H9 (cell line): ENCODE measurements around the gene TOP1. TPM values are rescaled to one million over a fixed set of nuclear protein-coding genes. Genes with fewer than 3 reads are reported as not detected.

Source experiments
- DNase-seq: peaks from one replicate; pipeline ENCODE4 v3.0.0-alpha.2; 2017
- H2AFZ ChIP-seq: one replicate; pipeline ENCODE4 v1.6.1; 2013; ENCODE audit warnings: mild to moderate bottlenecking, low read length, control low read depth, moderate library complexity
- H2AK5ac ChIP-seq: 2 replicates; pipeline ENCODE4 v1.6.1; 2013; ENCODE audit warnings: low read length, control low read depth, mixed read lengths; ENCODE audit not compliant: insufficient read length
- H2BK120ac ChIP-seq: one replicate; pipeline ENCODE4 v1.6.1; 2013; ENCODE audit warnings: low read depth, mild to moderate bottlenecking, low read length, control low read depth, inconsistent platforms; ENCODE audit not compliant: poor library complexity, severe bottlenecking
- H2BK12ac ChIP-seq: 2 replicates; pipeline ENCODE4 v1.6.1; 2013; ENCODE audit warnings: low read length, control low read depth, mixed read lengths, low read depth; ENCODE audit not compliant: insufficient read length
- H2BK15ac ChIP-seq: 2 replicates; pipeline ENCODE4 v1.6.1; 2013; ENCODE audit warnings: low read depth, low read length, control low read depth
- H2BK20ac ChIP-seq: one replicate; pipeline ENCODE4 v1.6.1; 2013; ENCODE audit warnings: low read depth, mild to moderate bottlenecking, low read length, control low read depth, inconsistent platforms; ENCODE audit not compliant: poor library complexity, severe bottlenecking
- H2BK5ac ChIP-seq: 2 replicates; pipeline ENCODE4 v1.6.1; 2013; ENCODE audit warnings: low read length, control low read depth, mixed read lengths; ENCODE audit not compliant: insufficient read length
- H3K14ac ChIP-seq: 2 replicates; pipeline ENCODE4 v1.6.1; 2013; ENCODE audit warnings: low read length, control low read depth; ENCODE audit not compliant: insufficient read depth
- H3K18ac ChIP-seq: 2 replicates; pipeline ENCODE4 v1.6.1; 2013; ENCODE audit warnings: low read depth, mild to moderate bottlenecking, mixed read lengths, low read length, control low read depth; ENCODE audit not compliant: insufficient read length
- H3K23ac ChIP-seq: 2 replicates; pipeline ENCODE4 v1.6.1; 2013; ENCODE audit warnings: low read length, control low read depth, mixed read lengths, low read depth; ENCODE audit not compliant: insufficient read length
- H3K23me2 ChIP-seq: 2 replicates; pipeline ENCODE4 v1.6.1; 2013; ENCODE audit warnings: low read depth, mild to moderate bottlenecking, mixed read lengths, low read length, control low read depth; ENCODE audit not compliant: insufficient read length, poor library complexity, severe bottlenecking
- H3K27ac ChIP-seq: 2 replicates; pipeline ENCODE4 v1.5.1; 2013; ENCODE audit warnings: low read length, control low read depth, mixed read lengths, low read depth; ENCODE audit not compliant: insufficient read length
- H3K27me3 ChIP-seq: 2 replicates; pipeline ENCODE4 v1.6.1; 2013; ENCODE audit warnings: low read length, control low read depth, inconsistent platforms; ENCODE audit not compliant: insufficient read depth
- H3K4ac ChIP-seq: 2 replicates; pipeline ENCODE4 v1.6.1; 2013; ENCODE audit warnings: low read depth, mild to moderate bottlenecking, control low read depth, inconsistent platforms, low read length, moderate library complexity
- H3K4me1 ChIP-seq: 2 replicates; pipeline ENCODE4 v1.6.1; 2013; ENCODE audit warnings: low read length, control low read depth, inconsistent platforms; ENCODE audit not compliant: insufficient read depth
- H3K4me2 ChIP-seq: 2 replicates; pipeline ENCODE4 v1.6.1; 2013; ENCODE audit warnings: low read length, control low read depth, mixed read lengths; ENCODE audit not compliant: insufficient read length, insufficient read depth
- H3K56ac ChIP-seq: 2 replicates; pipeline ENCODE4 v1.6.1; 2013; ENCODE audit warnings: low read depth, mild to moderate bottlenecking, mixed read lengths, low read length, control low read depth; ENCODE audit not compliant: insufficient read length
- H3K79me1 ChIP-seq: 2 replicates; pipeline ENCODE4 v1.6.1; 2013; ENCODE audit warnings: low read depth, mild to moderate bottlenecking, moderate library complexity, low read length, control low read depth, inconsistent platforms; ENCODE audit not compliant: insufficient read depth, poor library complexity, severe bottlenecking
- H3K79me2 ChIP-seq: 2 replicates; pipeline ENCODE4 v1.6.1; 2013; ENCODE audit warnings: low read length, control low read depth, inconsistent platforms; ENCODE audit not compliant: insufficient read depth
- H3K9ac ChIP-seq: 2 replicates; pipeline ENCODE4 v1.6.1; 2013; ENCODE audit warnings: low read length, control low read depth, mixed read lengths; ENCODE audit not compliant: insufficient read length; ENCODE audit errors: extremely low read depth
- H3K9me3 ChIP-seq: one replicate; pipeline ENCODE4 v1.6.1; 2013; ENCODE audit warnings: low read depth, low read length, inconsistent platforms; ENCODE audit not compliant: control insufficient read depth
- H3T11ph ChIP-seq: one replicate; pipeline ENCODE4 v1.6.1; 2013; ENCODE audit warnings: mild to moderate bottlenecking, low read length, control low read depth, inconsistent platforms
- H4K20me1 ChIP-seq: one replicate; pipeline ENCODE4 v1.6.1; 2013; ENCODE audit not compliant: control insufficient read depth, insufficient read length, insufficient read depth
- H4K5ac ChIP-seq: 2 replicates; pipeline ENCODE4 v1.6.1; 2013; ENCODE audit warnings: low read depth, mild to moderate bottlenecking, mixed read lengths, low read length, control low read depth; ENCODE audit not compliant: insufficient read length
- H4K8ac ChIP-seq: replicated peaks from 2 replicates; pipeline ENCODE4 v1.6.1; 2013; ENCODE audit warnings: low read length, control low read depth, mixed read lengths, low read depth; ENCODE audit not compliant: insufficient read length
- H4K91ac ChIP-seq: 2 replicates; pipeline ENCODE4 v1.6.1; 2013; ENCODE audit warnings: low read depth, mild to moderate bottlenecking, moderate library complexity, mixed read lengths, low read length, control low read depth; ENCODE audit not compliant: insufficient read length
- H3K27ac Mint-ChIP-seq, 3 experiments: 2 replicates in 2 of 3; 3 replicates in 1 of 3; pipeline ENCODE4 v1.8.0; 2020 to 2021; ENCODE audit warnings: mixed read lengths in 3 of 3, mild to moderate bottlenecking in 1 of 3, moderate library complexity in 1 of 3
- H3K27me3 Mint-ChIP-seq: 2 replicates; pipeline ENCODE4 v1.8.0; 2021; ENCODE audit warnings: low read depth, mild to moderate bottlenecking, moderate library complexity, mixed read lengths
- H3K36me3 Mint-ChIP-seq, 3 experiments: 2 replicates in 2 of 3; 3 replicates in 1 of 3; pipeline ENCODE4 v1.8.0; 2020 to 2021; ENCODE audit warnings: low read depth in 3 of 3, mixed read lengths in 3 of 3; ENCODE audit not compliant: insufficient read depth in 1 of 3
- H3K4me1 Mint-ChIP-seq, 2 experiments: 2 replicates each; pipeline ENCODE4 v1.8.0; 2020; ENCODE audit warnings: mixed read lengths in 2 of 2
- H3K4me3 Mint-ChIP-seq, 2 experiments: 2 replicates in 1 of 2; 3 replicates in 1 of 2; pipeline ENCODE4 v1.8.0; 2020 to 2021; ENCODE audit warnings: mild to moderate bottlenecking in 2 of 2, mixed read lengths in 2 of 2, moderate library complexity in 1 of 2
- H3K9me3 Mint-ChIP-seq, 2 experiments: 2 replicates in 1 of 2; 3 replicates in 1 of 2; pipeline ENCODE4 v1.8.0; 2020; ENCODE audit warnings: mild to moderate bottlenecking in 2 of 2, mixed read lengths in 2 of 2, moderate library complexity in 1 of 2
- CTCF ChIP-seq: fragments of 200-600 bp; sonication (generic); conservative IDR thresholded peaks from 3 replicates; pipeline ENCODE4 v1.8.0; 2021; ENCODE audit warnings: antibody characterized with exemption, mild to moderate bottlenecking
- WGBS: extraction: QIAGEN DNeasy Blood & Tissue Kit; methylation state at CpG from one replicate; pipeline ENCODE4 v1.1.7; 2013; ENCODE audit warnings: missing lambda C conversion rate, low lambda C conversion rate, mixed read lengths; ENCODE audit not compliant: insufficient read length; ENCODE audit errors: extremely low coverage; 5-methylcytosine and 5-hydroxymethylcytosine counted together
- total RNA-seq: library from RNA; stranded (reverse); gene quantifications from 2 replicates; pipeline ENCODE4 v1.2.1, GENCODE V29; 2021

TOP1 gene
- total RNA-seq, 1 experiment from 2014 or later: 96.4 TPM

- H3K9me3 Mint-ChIP-seq: no peaks in the 10 kb centered on the region
- H3K36me3 Mint-ChIP-seq: peaks cover 25 to 46% (median 45%) of the 10 kb centered on the region in 3 experiments; a peak in 6 of 7 replicates
- no peak overlapping the region for H3K9ac ChIP-seq
- H3K4ac ChIP-seq: no peak overlapping the region
- no peak overlapping the region for H4K8ac ChIP-seq
- no peaks in the 10 kb centered on the region for H3K23me2 ChIP-seq
- no peaks in the 10 kb centered on the region for H3K27me3 ChIP-seq
- WGBS: no CpG with 5 or more reads among the region's 1 CpG
- no peaks in the 10 kb centered on the region for H3K27me3 Mint-ChIP-seq
- no peak for TF ChIP-seq CTCF
- no peaks in the 10 kb centered on the region for H3K4me1 ChIP-seq
- H3K14ac ChIP-seq: no peak overlapping the region
- H2BK120ac ChIP-seq: no peak overlapping the region
- H3K27ac Mint-ChIP-seq: no peak overlapping the region
- H3K18ac ChIP-seq: no peak overlapping the region
- no peaks in the 10 kb centered on the region for H4K20me1 ChIP-seq
- no peak overlapping the region for H2AK5ac ChIP-seq
- no peak overlapping the region for H3K4me2 ChIP-seq
- H2AFZ ChIP-seq: no peak overlapping the region
- no peak overlapping the region for H3K56ac ChIP-seq
- H3K79me2 ChIP-seq: peaks cover 5% of the 10 kb centered on the region; the same call in 1 of the 2 replicates
- H3K23ac ChIP-seq: no peak overlapping the region
- H2BK15ac ChIP-seq: no peak overlapping the region
- no peak overlapping the region for H2BK5ac ChIP-seq
- H4K5ac ChIP-seq: no peak overlapping the region
- no peaks in the 10 kb centered on the region for H3K9me3 ChIP-seq
- no peak overlapping the region for H2BK20ac ChIP-seq
- H4K91ac ChIP-seq: no peak overlapping the region
- peaks cover 4% of the 10 kb centered on the region for H3K79me1 ChIP-seq
- no peaks in the 10 kb centered on the region; a peak in 1 of 4 replicates for H3K4me1 Mint-ChIP-seq
- no peak overlapping the region for H3K27ac ChIP-seq
- H2BK12ac ChIP-seq: no peak overlapping the region
- H3K4me3 Mint-ChIP-seq: no peak overlapping the region
- DNase-seq: no peak
- H3T11ph ChIP-seq: no peak overlapping the region
Measured at GRCh38 chr20:41064377-41064776, 35.8 kb downstream of the TOP1 start.
